NCI-H1694 treated with DMSO at 0.1 percent for 48 hours (cell line): ENCODE results near the gene CACNG8.
A peak's percentile ranks its signal among the peaks of the same experiment; 100 is the strongest.

ENCODE experiments used
- DNase-seq: peaks from one replicate; lab custom pipeline; 2025; lab: John Stamatoyannopoulos, UW

CACNG8 gene

GRCh38 chr19:53992815-53993214, 30.1 kb downstream of the CACNG8 start:
- DNase-seq = no peak

- DNase-seq = no peak
These were observed 30.7 kb downstream of the CACNG8 start for GRCh38 chr19:53993448-53993847.

- no peak for DNase-seq
These were observed 32.1 kb downstream of the CACNG8 start for GRCh38 chr19:53994811-53995210.

- DNase-seq = no peak
These were observed 35.5 kb downstream of the CACNG8 start for GRCh38 chr19:53998223-53998622.

- DNase-seq = no peak
These were observed 37.0 kb downstream of the CACNG8 start for GRCh38 chr19:53999694-54000093.

- no peak for DNase-seq
These were observed 38.8 kb downstream of the CACNG8 start for GRCh38 chr19:54001496-54001895.

GRCh38 chr19:54002495-54003315, 40.0 kb downstream of the CACNG8 start:
- no peak for DNase-seq

- no peak for DNase-seq
These were observed 46.7 kb downstream of the CACNG8 start for GRCh38 chr19:54009440-54009839.

- no peak for DNase-seq
These were observed 47.7 kb downstream of the CACNG8 start for GRCh38 chr19:54010474-54010873.

GRCh38 chr19:54011507-54012211, 48.9 kb downstream of the CACNG8 start:
- DNase-seq = no peak

GRCh38 chr19:54013866-54014265, 51.1 kb downstream of the CACNG8 start:
- no peak for DNase-seq

- no peak for DNase-seq
These were observed 52.3 kb downstream of the CACNG8 start for GRCh38 chr19:54014920-54015560.

GRCh38 chr19:54017261-54017660, 54.5 kb downstream of the CACNG8 start:
- no peak for DNase-seq

- DNase-seq = no peak
These were observed 58.6 kb downstream of the CACNG8 start for GRCh38 chr19:54021363-54021762.

GRCh38 chr19:54021932-54022331, 59.2 kb downstream of the CACNG8 start:
- DNase-seq = no peak

- no peak for DNase-seq
These were observed 60.5 kb downstream of the CACNG8 start for GRCh38 chr19:54023191-54023590.

GRCh38 chr19:54024660-54025059, 61.9 kb downstream of the CACNG8 start:
- no peak for DNase-seq

- DNase-seq = no peak
These were observed 63.9 kb downstream of the CACNG8 start for GRCh38 chr19:54026656-54027055.

- no peak for DNase-seq
These were observed 66.6 kb downstream of the CACNG8 start for GRCh38 chr19:54029301-54029700.

- peak; percentile 13 for DNase-seq
These were observed 67.3 kb downstream of the CACNG8 start for GRCh38 chr19:54029930-54030490.

GRCh38 chr19:54030895-54031586, 68.3 kb downstream of the CACNG8 start:
- DNase-seq = no peak
